Occipital lobe (tissue), 2 donors: Measurements from ENCODE around the gene RPS28. TPM values are rescaled to one million over a fixed set of nuclear protein-coding genes. Genes with fewer than 3 reads are reported as not detected.

Experiments
- DNase-seq: peaks from one replicate; lab custom pipeline; 2025; lab: John Stamatoyannopoulos, UW
- total RNA-seq: library from RNA; depleted of rRNA; stranded (reverse); fragments of >200 nt; gene quantifications from one replicate; pipeline ENCODE4 v1.2.3, GENCODE V29; 2014

Gene RPS28
- total RNA-seq, 1 donor from 2014 or later: 161 TPM

GRCh38 chr19:8371011-8371804, 49.9 kb downstream of the RPS28 start:
- no peak for DNase-seq

Other genes starting within 250 kb of the RPS28 start
- 23.2 TPM for gene FBN3, start 171.9 kb upstream of the RPS28 start, total RNA-seq
- gene CERS4, start 112.1 kb upstream of the RPS28 start, total RNA-seq: 50.7 TPM
- gene CD320, start 13.1 kb upstream of the RPS28 start, total RNA-seq: 13.4 TPM
- 10.5 TPM for gene NDUFA7, start 121 bp upstream of the RPS28 start, total RNA-seq
- 5.1 TPM for gene KANK3, start 21.8 kb downstream of the RPS28 start, total RNA-seq
- gene ANGPTL4, start 42.7 kb downstream of the RPS28 start, total RNA-seq: 0.94 TPM
- gene RAB11B, start 68.9 kb downstream of the RPS28 start, total RNA-seq: 76.9 TPM
- 52.3 TPM for gene MARCHF2, start 91.8 kb downstream of the RPS28 start, total RNA-seq
- 49.9 TPM for gene HNRNPM, start 123.5 kb downstream of the RPS28 start, total RNA-seq
- not detected for gene PRAM1, start 181.1 kb downstream of the RPS28 start, total RNA-seq
- gene ZNF414, start 192.7 kb downstream of the RPS28 start, total RNA-seq: 1.6 TPM